T47D (cell line): Measurements from ENCODE around the gene ARNT2.

Source experiments
- DNase-seq, 2 experiments: peaks; one replicate each; pipeline versions ENCODE4 v3.0.0 to v3.0.0-alpha.2; 2011 to 2012; ENCODE audit warnings: low read depth in 1 of 2, low spot score in 1 of 2
- JUND ChIP-seq: IDR thresholded peaks from 2 replicates; pipeline ENCODE4 v1.6.1; 2012; ENCODE audit warnings: low read depth
- in situ Hi-C: cut with HindIII; loops from 2 replicates; pipeline ENCODE4 v1.10.0; 2016; ENCODE audit warnings: low sequenced_read_pairs, low pct_unique_long_range_greater_than_20kb

ARNT2 gene

GRCh38 chr15:80579611-80580010 lies 175.4 kb downstream of the ARNT2 start:
- no peak for DNase-seq
- in situ Hi-C loops = no loop called here
- no peak for TF ChIP-seq JUND

- TF ChIP-seq JUND = no peak
- in situ Hi-C loops = no loop called here
- peak in 1 of 2 experiments; percentile 24 for DNase-seq
Observed at GRCh38 chr15:80580106-80580505, 175.9 kb downstream of the ARNT2 start.

- no peak for DNase-seq
- no peak for TF ChIP-seq JUND
- in situ Hi-C loops = no loop called here
Observed at GRCh38 chr15:80580536-80581260, 176.5 kb downstream of the ARNT2 start.

- no peak for DNase-seq
Observed at GRCh38 chr15:80581976-80582375, 177.8 kb downstream of the ARNT2 start.

GRCh38 chr15:80582816-80583423 lies 178.7 kb downstream of the ARNT2 start:
- in situ Hi-C loops = no loop called here
- no peak for DNase-seq
- no peak for TF ChIP-seq JUND

More at GRCh38 chr15:80581976-80582375, 177.8 kb downstream of the ARNT2 start:
- no peak for TF ChIP-seq JUND
- in situ Hi-C loops = no loop called here

- in situ Hi-C loops = no loop called here
- DNase-seq = no peak
- TF ChIP-seq JUND = no peak
Observed at GRCh38 chr15:80584561-80584964, 180.4 kb downstream of the ARNT2 start.

- in situ Hi-C loops = no loop called here
- no peak for DNase-seq
- TF ChIP-seq JUND = no peak
Observed at GRCh38 chr15:80584973-80585525, 180.9 kb downstream of the ARNT2 start.

- in situ Hi-C loops = no loop called here
- peak in 1 of 2 experiments; percentile 19 for DNase-seq
- no peak for TF ChIP-seq JUND
Observed at GRCh38 chr15:80585544-80586018, 181.4 kb downstream of the ARNT2 start.

GRCh38 chr15:80586161-80586560 lies 182.0 kb downstream of the ARNT2 start:
- in situ Hi-C loops = no loop called here

GRCh38 chr15:80587007-80587406 lies 182.8 kb downstream of the ARNT2 start:
- no peak for TF ChIP-seq JUND
- in situ Hi-C loops = no loop called here
- no peak for DNase-seq

More at GRCh38 chr15:80586161-80586560, 182.0 kb downstream of the ARNT2 start:
- no peak for DNase-seq
- TF ChIP-seq JUND = no peak

GRCh38 chr15:80587816-80588456 lies 183.8 kb downstream of the ARNT2 start:
- TF ChIP-seq JUND = no peak
- no peak for DNase-seq
- in situ Hi-C loops = no loop called here

- no peak for DNase-seq
- no peak for TF ChIP-seq JUND
- in situ Hi-C loops = no loop called here
Observed at GRCh38 chr15:80588801-80589200, 184.6 kb downstream of the ARNT2 start.
